Upper lobe of left lung (tissue), 4 donors: ENCODE results near the gene VPS35L.

ENCODE experiments used
- EP300 ChIP-seq, 4 donors: sonication (generic); formaldehyde crosslinking; IDR thresholded peaks; one replicate each; pipeline ENCODE4 v1.5.1; 2017; ENCODE audit warnings: antibody characterized with exemption in 4 of 4, control low read depth in 2 of 4
- TF ChIP-seq, protein P1 (sequence below), 6 experiments: fragments of 450-650 bp in 4 of 6; fragments of 200-600 bp in 2 of 6; sonication (generic) in 2 of 6; IDR thresholded peaks; one replicate each; pipeline ENCODE4 v1.5.1; 2016 to 2019; ENCODE audit warnings: antibody characterized with exemption in 6 of 6

DNA sequence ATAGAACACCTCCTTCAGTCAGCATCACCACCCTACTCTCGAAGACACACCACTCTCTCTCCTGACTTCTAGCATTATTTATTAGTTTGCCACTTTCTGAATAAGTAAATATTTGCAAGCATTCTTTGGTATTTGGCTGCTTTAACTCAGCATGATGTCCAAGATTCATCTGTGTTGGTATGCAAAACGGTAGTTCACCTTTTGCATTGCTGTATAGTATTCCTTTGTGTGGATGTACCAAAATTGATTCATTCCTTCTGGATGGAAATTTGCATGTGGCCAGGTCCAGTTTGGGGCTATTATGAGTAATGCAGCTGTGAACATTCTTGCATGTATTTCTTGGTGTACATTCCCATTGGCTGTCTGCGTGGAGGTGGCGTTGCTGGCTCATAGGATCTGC, 129.7 kb downstream of the VPS35L start:
- TF ChIP-seq, protein P1, sequence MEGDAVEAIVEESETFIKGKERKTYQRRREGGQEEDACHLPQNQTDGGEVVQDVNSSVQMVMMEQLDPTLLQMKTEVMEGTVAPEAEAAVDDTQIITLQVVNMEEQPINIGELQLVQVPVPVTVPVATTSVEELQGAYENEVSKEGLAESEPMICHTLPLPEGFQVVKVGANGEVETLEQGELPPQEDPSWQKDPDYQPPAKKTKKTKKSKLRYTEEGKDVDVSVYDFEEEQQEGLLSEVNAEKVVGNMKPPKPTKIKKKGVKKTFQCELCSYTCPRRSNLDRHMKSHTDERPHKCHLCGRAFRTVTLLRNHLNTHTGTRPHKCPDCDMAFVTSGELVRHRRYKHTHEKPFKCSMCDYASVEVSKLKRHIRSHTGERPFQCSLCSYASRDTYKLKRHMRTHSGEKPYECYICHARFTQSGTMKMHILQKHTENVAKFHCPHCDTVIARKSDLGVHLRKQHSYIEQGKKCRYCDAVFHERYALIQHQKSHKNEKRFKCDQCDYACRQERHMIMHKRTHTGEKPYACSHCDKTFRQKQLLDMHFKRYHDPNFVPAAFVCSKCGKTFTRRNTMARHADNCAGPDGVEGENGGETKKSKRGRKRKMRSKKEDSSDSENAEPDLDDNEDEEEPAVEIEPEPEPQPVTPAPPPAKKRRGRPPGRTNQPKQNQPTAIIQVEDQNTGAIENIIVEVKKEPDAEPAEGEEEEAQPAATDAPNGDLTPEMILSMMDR (IDR thresholded peaks at IDR 0.05) = no peak
- no peak for TF ChIP-seq EP300 (IDR thresholded peaks at IDR 0.05)
